IPS DF 19.7 (cell line): ENCODE results near the gene RAB24.
"Not testable (repeated sequence)": the region's sequence is repeated elsewhere in the genome, so short reads cannot be mapped to it uniquely, and the experiment has no call there.

Experiments used
- DNase-seq: peaks from one replicate; pipeline ENCODE4 v3.0.0-alpha.2; 2013; ENCODE audit warnings: low read depth, low spot score

RAB24 gene

GRCh38 chr5:177311723-177312648 lies 8.5 kb upstream of the RAB24 start, which contains the start of gene MXD3:
Gene MXD3, minus strand, starts transcription at chr5:177311898. Its CDS starts 68 bp downstream, at chr5:177311830.
- DNase-seq = no peak

GRCh38 chr5:177311392-177311722 lies 7.8 kb upstream of the RAB24 start:
- DNase-seq = no peak

- DNase-seq = no peak
Measured at GRCh38 chr5:177310757-177311391, 7.4 kb upstream of the RAB24 start.

- DNase-seq = no peak
Measured at GRCh38 chr5:177310332-177310731, 6.8 kb upstream of the RAB24 start.

GRCh38 chr5:177309351-177310191 lies 6.1 kb upstream of the RAB24 start:
- DNase-seq = no peak

- DNase-seq = no peak
Measured at GRCh38 chr5:177308740-177309139, 5.2 kb upstream of the RAB24 start.

- DNase-seq = no peak
Measured at GRCh38 chr5:177307544-177308363, 4.2 kb upstream of the RAB24 start.

GRCh38 chr5:177306674-177307543 lies 3.4 kb upstream of the RAB24 start:
- no peak for DNase-seq

GRCh38 chr5:177306103-177306640 lies 2.7 kb upstream of the RAB24 start:
- not testable (repeated sequence) for DNase-seq

- DNase-seq = no peak
Measured at GRCh38 chr5:177304392-177305119, 1.0 kb upstream of the RAB24 start.

- DNase-seq = no peak
Measured at GRCh38 chr5:177303925-177304391, 439 bp upstream of the RAB24 start.

GRCh38 chr5:177302354-177303110 lies 987 bp downstream of the RAB24 start:
- DNase-seq = no peak

GRCh38 chr5:177301503-177302165 lies 1.9 kb downstream of the RAB24 start:
- no peak for DNase-seq

GRCh38 chr5:177300951-177301350 lies 2.6 kb downstream of the RAB24 start:
- no peak for DNase-seq

GRCh38 chr5:177300236-177300880 lies 3.2 kb downstream of the RAB24 start:
- DNase-seq = no peak

- no peak for DNase-seq
Measured at GRCh38 chr5:177299697-177300096, 3.8 kb downstream of the RAB24 start.

- DNase-seq = no peak
Measured at GRCh38 chr5:177297922-177298321, 5.6 kb downstream of the RAB24 start.
